Mesendoderm (in vitro differentiated cells): ENCODE data around the gene FBXL7.

ENCODE experiments used
- DNase-seq: peaks from one replicate; pipeline ENCODE4 v3.0.0; 2013
- H2AK5ac ChIP-seq: 2 replicates; pipeline ENCODE4 v1.6.1; 2013; ENCODE audit warnings: low read length, inconsistent platforms
- H2BK120ac ChIP-seq: 2 replicates; pipeline ENCODE4 v1.6.1; 2013; ENCODE audit warnings: low read depth, mild to moderate bottlenecking, low read length, moderate library complexity, mixed read lengths
- H2BK15ac ChIP-seq: replicated peaks from 2 replicates; pipeline ENCODE4 v1.6.1; 2013; ENCODE audit warnings: low read depth, mild to moderate bottlenecking, moderate library complexity
- H2BK5ac ChIP-seq: 2 replicates; pipeline ENCODE4 v1.6.1; 2013; ENCODE audit warnings: low read length, inconsistent platforms
- H3K18ac ChIP-seq: 2 replicates; pipeline ENCODE4 v1.6.1; 2013; ENCODE audit warnings: mild to moderate bottlenecking, low read length, mixed read lengths
- H3K23ac ChIP-seq: one replicate; pipeline ENCODE4 v1.6.1; 2013; ENCODE audit warnings: low read length
- H3K27ac ChIP-seq: 2 replicates; pipeline ENCODE4 v1.5.1; 2013; ENCODE audit warnings: low read depth, mild to moderate bottlenecking, inconsistent platforms, low read length, moderate library complexity
- H3K27me3 ChIP-seq: 2 replicates; pipeline ENCODE4 v1.6.1; 2013; ENCODE audit warnings: low read length, control low read depth, mild to moderate bottlenecking, inconsistent platforms; ENCODE audit not compliant: insufficient read depth, poor library complexity
- H3K36me3 ChIP-seq: 2 replicates; pipeline ENCODE4 v1.6.1; 2013; ENCODE audit warnings: low read length, inconsistent platforms; ENCODE audit not compliant: control insufficient read depth, insufficient read depth
- H3K4ac ChIP-seq: one replicate; pipeline ENCODE4 v1.6.1; 2013; ENCODE audit warnings: low read depth, mild to moderate bottlenecking, low read length, moderate library complexity
- H3K4me1 ChIP-seq: 2 replicates; pipeline ENCODE4 v1.6.1; 2013; ENCODE audit warnings: low read depth, low read length, inconsistent platforms; ENCODE audit not compliant: control insufficient read depth
- H3K4me2 ChIP-seq: 2 replicates; pipeline ENCODE4 v1.6.1; 2013; ENCODE audit warnings: low read length
- H3K4me3 ChIP-seq: 2 replicates; pipeline ENCODE4 v1.5.1; 2013; ENCODE audit warnings: mild to moderate bottlenecking, low read length
- H3K56ac ChIP-seq: one replicate; pipeline ENCODE4 v1.6.1; 2013; ENCODE audit warnings: low read length
- H3K79me1 ChIP-seq: 2 replicates; pipeline ENCODE4 v1.6.1; 2013; ENCODE audit warnings: low read length, inconsistent platforms
- H3K79me2 ChIP-seq: 2 replicates; pipeline ENCODE4 v1.6.1; 2013; ENCODE audit warnings: mild to moderate bottlenecking, low read length; ENCODE audit not compliant: control insufficient read depth, insufficient read depth
- H3K9ac ChIP-seq: 2 replicates; pipeline ENCODE4 v1.6.1; 2013; ENCODE audit warnings: low read length, inconsistent platforms
- H4K5ac ChIP-seq: one replicate; pipeline ENCODE4 v1.6.1; 2013; ENCODE audit warnings: low read length
- H4K8ac ChIP-seq: one replicate; pipeline ENCODE4 v1.6.1; 2013; ENCODE audit warnings: low read depth, mild to moderate bottlenecking, control low read depth, low read length, moderate library complexity
- WGBS: extraction: QIAGEN DNeasy Blood & Tissue Kit; methylation state at CpG from one replicate; pipeline ENCODE4 v1.1.7; 2013; ENCODE audit warnings: low lambda C conversion rate, missing lambda C conversion rate; ENCODE audit not compliant: insufficient coverage; ENCODE audit errors: extremely low coverage; 5-methylcytosine and 5-hydroxymethylcytosine counted together

FBXL7 gene

DNA sequence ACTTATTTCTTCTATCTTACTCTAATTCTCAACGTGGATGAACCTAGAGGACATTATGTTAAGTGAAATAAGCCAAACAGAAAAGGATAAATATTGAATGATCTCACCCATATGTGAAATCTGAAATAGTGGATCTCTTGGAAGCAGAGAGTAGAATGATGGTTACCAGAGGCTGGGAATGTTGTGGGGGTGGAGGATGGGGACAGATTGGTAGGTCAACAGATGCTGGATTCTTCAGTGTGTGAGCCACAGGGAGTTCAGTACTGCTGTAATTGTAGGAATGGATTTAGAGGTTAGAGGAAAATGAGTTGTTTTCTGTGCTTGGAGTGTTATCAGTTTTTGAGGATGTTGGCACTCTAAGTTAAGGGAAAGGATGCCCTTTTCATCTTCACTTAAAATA is 190.6 kb downstream of the FBXL7 start:
- H2AK5ac ChIP-seq, result no peak overlapping the region
- H3K27ac ChIP-seq, result no peak overlapping the region
- H4K8ac ChIP-seq, result no peak overlapping the region
- H3K18ac ChIP-seq, result no peak overlapping the region
- H3K9ac ChIP-seq, result no peak overlapping the region
- H3K36me3 ChIP-seq, result no peaks in the 10 kb centered on the region
- H3K27me3 ChIP-seq, result no peaks in the 10 kb centered on the region
- peaks cover 12% of the 10 kb centered on the region for H3K4me1 ChIP-seq
- no peak overlapping the region for H3K56ac ChIP-seq
- no peak overlapping the region for H3K4me3 ChIP-seq
- H4K5ac ChIP-seq, result no peak overlapping the region
- H3K79me1 ChIP-seq, result peaks cover 11% of the 10 kb centered on the region
- peak overlapping the region; percentile 4 for H2BK5ac ChIP-seq
- no peak for DNase-seq
- no peak overlapping the region for H3K23ac ChIP-seq
- no peaks in the 10 kb centered on the region for H3K79me2 ChIP-seq
- no peak overlapping the region for H2BK15ac ChIP-seq
- H2BK120ac ChIP-seq, result no peak overlapping the region
- no peak overlapping the region for H3K4me2 ChIP-seq
- no CpG with 5 or more reads among the region's 1 CpG for WGBS
- no peak overlapping the region for H3K4ac ChIP-seq

DNA sequence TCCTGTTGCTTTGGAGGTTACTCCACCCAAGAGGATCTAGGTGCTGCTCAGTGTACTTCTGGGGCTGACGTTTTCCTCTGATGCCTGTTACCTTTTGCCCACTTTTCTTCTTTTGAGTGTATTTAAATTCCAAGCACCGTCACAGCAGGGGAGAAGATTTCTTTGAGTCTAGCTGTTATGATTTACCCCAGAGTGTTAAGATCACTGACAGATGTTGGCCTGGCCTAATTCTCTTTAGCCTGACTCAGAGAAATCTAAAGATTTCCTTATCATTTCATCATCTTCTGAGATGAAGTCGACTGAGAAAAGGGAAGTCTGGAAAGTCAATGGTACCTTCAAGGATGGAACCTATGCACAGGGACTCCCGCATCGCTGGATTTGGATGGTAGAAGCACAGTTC is 191.5 kb downstream of the FBXL7 start:
- Histone ChIP-seq H4K5ac (no peak overlapping the region), H2AK5ac (no peak overlapping the region), H3K18ac (peak overlapping the region; percentile 11), H3K4me3 (no peak overlapping the region), H3K4me1 (peaks cover 12% of the 10 kb centered on the region), H3K36me3 (no peaks in the 10 kb centered on the region), H3K27ac (no peak overlapping the region), H2BK15ac (peak overlapping the region; percentile 39), H3K79me2 (no peaks in the 10 kb centered on the region), H2BK120ac (no peak overlapping the region), H4K8ac (no peak overlapping the region), H2BK5ac (no peak overlapping the region), H3K56ac (no peak overlapping the region), H3K9ac (no peak overlapping the region), H3K79me1 (peaks cover 11% of the 10 kb centered on the region), H3K23ac (no peak overlapping the region), H3K4me2 (no peak overlapping the region), H3K4ac (no peak overlapping the region), H3K27me3 (no peaks in the 10 kb centered on the region)
- no peak for DNase-seq
- WGBS, result no CpG with 5 or more reads among the region's 5 CpGs

- WGBS, result no CpG with 5 or more reads among the region's 7 CpGs
- Histone ChIP-seq H3K9ac (no peak overlapping the region), H4K8ac (no peak overlapping the region), H3K27ac (no peak overlapping the region), H3K4me1 (peaks cover 12% of the 10 kb centered on the region), H3K23ac (no peak overlapping the region), H4K5ac (no peak overlapping the region), H2BK120ac (no peak overlapping the region), H3K18ac (peak overlapping the region; percentile 20), H3K79me2 (no peaks in the 10 kb centered on the region), H2AK5ac (no peak overlapping the region), H3K4ac (no peak overlapping the region), H2BK15ac (no peak overlapping the region), H3K27me3 (no peaks in the 10 kb centered on the region), H3K79me1 (peaks cover 6% of the 10 kb centered on the region), H3K4me3 (no peak overlapping the region), H3K4me2 (no peak overlapping the region), H2BK5ac (no peak overlapping the region), H3K36me3 (no peaks in the 10 kb centered on the region), H3K56ac (no peak overlapping the region)
- no peak for DNase-seq
Measured at GRCh38 chr5:15692706-15693381, 192.9 kb downstream of the FBXL7 start.

GRCh38 chr5:15693382-15693728 is 193.4 kb downstream of the FBXL7 start:
- Histone ChIP-seq H3K79me2 (no peaks in the 10 kb centered on the region), H3K79me1 (peaks cover 6% of the 10 kb centered on the region), H3K4ac (no peak overlapping the region), H3K23ac (no peak overlapping the region), H3K9ac (no peak overlapping the region), H4K5ac (no peak overlapping the region), H2AK5ac (no peak overlapping the region), H2BK15ac (no peak overlapping the region), H3K18ac (no peak overlapping the region), H3K4me3 (no peak overlapping the region), H3K4me1 (peaks cover 12% of the 10 kb centered on the region), H3K27me3 (no peaks in the 10 kb centered on the region), H3K4me2 (no peak overlapping the region), H2BK5ac (no peak overlapping the region), H3K27ac (no peak overlapping the region), H4K8ac (no peak overlapping the region), H3K36me3 (no peaks in the 10 kb centered on the region), H2BK120ac (no peak overlapping the region), H3K56ac (no peak overlapping the region)
- no CpG with 5 or more reads among the region's 6 CpGs for WGBS
- no peak for DNase-seq

- H3K4me2 ChIP-seq, result no peak overlapping the region
- H2BK120ac ChIP-seq, result no peak overlapping the region
- peaks cover 12% of the 10 kb centered on the region for H3K4me1 ChIP-seq
- H2BK15ac ChIP-seq, result no peak overlapping the region
- no peak overlapping the region for H4K8ac ChIP-seq
- H3K56ac ChIP-seq, result no peak overlapping the region
- H3K18ac ChIP-seq, result no peak overlapping the region
- no peak overlapping the region for H3K27ac ChIP-seq
- no peak overlapping the region for H2BK5ac ChIP-seq
- WGBS, result no CpG with 5 or more reads among the region's 6 CpGs
- no peaks in the 10 kb centered on the region for H3K27me3 ChIP-seq
- peak; percentile 54 for DNase-seq
- H3K79me2 ChIP-seq, result no peaks in the 10 kb centered on the region
- peaks cover 3% of the 10 kb centered on the region for H3K79me1 ChIP-seq
- no peak overlapping the region for H2AK5ac ChIP-seq
- H4K5ac ChIP-seq, result no peak overlapping the region
- H3K4ac ChIP-seq, result no peak overlapping the region
- H3K36me3 ChIP-seq, result no peaks in the 10 kb centered on the region
- no peak overlapping the region for H3K9ac ChIP-seq
- H3K4me3 ChIP-seq, result no peak overlapping the region
- H3K23ac ChIP-seq, result no peak overlapping the region
Measured at GRCh38 chr5:15693933-15694332, 194.0 kb downstream of the FBXL7 start.

DNA sequence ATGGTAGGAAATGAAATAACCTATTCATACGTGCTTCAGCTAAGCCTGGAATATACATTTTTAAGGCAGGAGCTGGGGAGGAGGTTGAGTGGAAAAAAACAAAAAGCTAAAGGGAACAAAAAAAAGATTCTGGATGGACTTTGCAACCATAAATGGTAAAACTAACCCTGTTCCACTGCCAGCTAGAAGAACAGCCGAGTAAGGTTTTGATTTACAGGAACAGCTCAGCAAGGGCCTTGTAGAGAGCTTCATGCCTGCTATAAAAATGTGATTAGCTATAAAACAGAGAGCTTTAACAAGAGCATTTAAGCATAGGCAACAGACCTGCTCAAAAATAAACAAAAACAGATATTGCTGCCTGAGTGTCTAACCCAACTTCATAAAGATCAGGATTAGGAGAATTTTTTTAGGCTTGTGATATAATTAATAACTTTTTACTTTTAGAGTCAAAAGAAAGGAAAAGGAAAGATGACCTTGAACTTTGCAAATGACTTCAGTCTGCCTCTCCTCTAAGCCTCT is 194.8 kb downstream of the FBXL7 start:
- Histone ChIP-seq H3K56ac (no peak overlapping the region), H3K36me3 (no peaks in the 10 kb centered on the region), H4K8ac (no peak overlapping the region), H3K27me3 (no peaks in the 10 kb centered on the region), H3K9ac (no peak overlapping the region), H2AK5ac (no peak overlapping the region), H3K4me1 (peaks cover 12% of the 10 kb centered on the region), H3K4me3 (no peak overlapping the region), H3K27ac (no peak overlapping the region), H3K23ac (no peak overlapping the region), H3K79me2 (no peaks in the 10 kb centered on the region), H2BK5ac (no peak overlapping the region), H3K4me2 (no peak overlapping the region), H3K79me1 (peaks cover 2% of the 10 kb centered on the region), H2BK120ac (no peak overlapping the region), H3K4ac (no peak overlapping the region), H4K5ac (no peak overlapping the region), H2BK15ac (no peak overlapping the region), H3K18ac (peak overlapping the region; percentile 56)
- no CpG with 5 or more reads among the region's 2 CpGs for WGBS
- DNase-seq, result no peak
